Measurements from ENCODE around the gene STON2.

Gene STON2

GRCh38 chr14:81313775-81314429 is 86.2 kb downstream of the STON2 start:
- no peaks in the 10 kb centered on the region for H3K9me3 ChIP-seq (ENCODE audit: insufficient read depth, low read length)
- H4K20me1 ChIP-seq (ENCODE audit: low read depth, low read length): no peaks in the 10 kb centered on the region
- H3K9ac ChIP-seq (ENCODE audit: low read length): no peak overlapping the region
- no peak overlapping the region for H3K4me3 ChIP-seq (ENCODE audit: insufficient read depth, low read length, poor library complexity, severe bottlenecking)
- no peaks in the 10 kb centered on the region for H3F3A ChIP-seq (ENCODE audit: insufficient read depth)
- no peaks in the 10 kb centered on the region for H3K36me3 ChIP-seq (ENCODE audit: low read length)
- no peaks in the 10 kb centered on the region for H3K27me3 ChIP-seq (ENCODE audit: low read length)
- no peak for TF ChIP-seq CTCF (IDR thresholded peaks at IDR 0.05; ENCODE audit: insufficient read depth, low read length, poor library complexity, severe bottlenecking)
- H3K9me2 ChIP-seq (replicated peaks; ENCODE audit: insufficient read depth, low read length): no peaks in the 10 kb centered on the region
- H2AFZ ChIP-seq (ENCODE audit: low read depth, low read length, severe bottlenecking): no peak overlapping the region
- no peak overlapping the region for H3K4me2 ChIP-seq (ENCODE audit: low read depth, low read length, poor library complexity, severe bottlenecking)
- no peaks in the 10 kb centered on the region for H3K79me2 ChIP-seq (ENCODE audit: insufficient read depth, low read length)
- H3K27ac ChIP-seq (ENCODE audit: low read depth, low read length): no peak overlapping the region

GRCh38 chr14:81313200-81313599 is 86.9 kb downstream of the STON2 start:
- Histone ChIP-seq H4K20me1 (ENCODE audit: low read depth, low read length) (no peaks in the 10 kb centered on the region), H2AFZ (ENCODE audit: low read depth, low read length, severe bottlenecking) (no peak overlapping the region)

GRCh38 chr14:81312289-81312876 is 87.7 kb downstream of the STON2 start:
- Histone ChIP-seq H3F3A (ENCODE audit: insufficient read depth) (no peaks in the 10 kb centered on the region), H3K27ac (ENCODE audit: low read depth, low read length) (no peak overlapping the region), H3K9ac (ENCODE audit: low read length) (no peak overlapping the region), H3K36me3 (ENCODE audit: low read length) (no peaks in the 10 kb centered on the region), H3K4me3 (ENCODE audit: insufficient read depth, low read length, poor library complexity, severe bottlenecking) (no peak overlapping the region), H3K79me2 (ENCODE audit: insufficient read depth, low read length) (no peaks in the 10 kb centered on the region), H4K20me1 (ENCODE audit: low read depth, low read length) (no peaks in the 10 kb centered on the region), H3K27me3 (ENCODE audit: low read length) (no peaks in the 10 kb centered on the region), H3K9me2 (replicated peaks; ENCODE audit: insufficient read depth, low read length) (no peaks in the 10 kb centered on the region), H2AFZ (ENCODE audit: low read depth, low read length, severe bottlenecking) (no peak overlapping the region), H3K9me3 (ENCODE audit: insufficient read depth, low read length) (no peaks in the 10 kb centered on the region), H3K4me2 (ENCODE audit: low read depth, low read length, poor library complexity, severe bottlenecking) (no peak overlapping the region)
- TF ChIP-seq EZH2phosphoT487 (conservative IDR thresholded peaks at IDR 0.05; ENCODE audit: low read length): no peak
- no peak for TF ChIP-seq CTCF (IDR thresholded peaks at IDR 0.05; ENCODE audit: insufficient read depth, low read length, poor library complexity, severe bottlenecking)

More at GRCh38 chr14:81313200-81313599, 86.9 kb downstream of the STON2 start:
- Histone ChIP-seq H3K27ac (ENCODE audit: low read depth, low read length) (no peak overlapping the region), H3K27me3 (ENCODE audit: low read length) (no peaks in the 10 kb centered on the region), H3K9me2 (replicated peaks; ENCODE audit: insufficient read depth, low read length) (no peaks in the 10 kb centered on the region), H3K4me3 (ENCODE audit: insufficient read depth, low read length, poor library complexity, severe bottlenecking) (no peak overlapping the region), H3K9ac (ENCODE audit: low read length) (no peak overlapping the region), H3K79me2 (ENCODE audit: insufficient read depth, low read length) (no peaks in the 10 kb centered on the region), H3K4me2 (ENCODE audit: low read depth, low read length, poor library complexity, severe bottlenecking) (no peak overlapping the region), H3F3A (ENCODE audit: insufficient read depth) (no peaks in the 10 kb centered on the region), H3K36me3 (ENCODE audit: low read length) (no peaks in the 10 kb centered on the region), H3K9me3 (ENCODE audit: insufficient read depth, low read length) (no peaks in the 10 kb centered on the region)
- TF ChIP-seq EZH2phosphoT487 (conservative IDR thresholded peaks at IDR 0.05; ENCODE audit: low read length): no peak
- TF ChIP-seq CTCF (IDR thresholded peaks at IDR 0.05; ENCODE audit: insufficient read depth, low read length, poor library complexity, severe bottlenecking): no peak
